HEK293 (cell line): ENCODE measurements around the gene PFN1.

Source experiments
- BCL11A ChIP-seq: fragments of 450-650 bp; formaldehyde crosslinking; IDR thresholded peaks from 2 replicates; pipeline ENCODE4 v1.5.1; 2016; ENCODE audit warnings: low read depth, missing biosample characterization, missing genetic modification characterization
- PBX3 ChIP-seq: sonication (generic); formaldehyde crosslinking; IDR thresholded peaks from 2 replicates; pipeline ENCODE4 v1.8.1; 2022; ENCODE audit warnings: mild to moderate bottlenecking, moderate library complexity, missing genetic modification reagents
- ZBTB1 ChIP-seq: fragments of 450-650 bp; formaldehyde crosslinking; IDR thresholded peaks from 2 replicates; pipeline ENCODE4 v1.5.1; 2016; ENCODE audit warnings: missing biosample characterization, missing genetic modification characterization
- ZNF148 ChIP-seq: fragments of 450-650 bp; formaldehyde crosslinking; IDR thresholded peaks from 2 replicates; pipeline ENCODE4 v1.5.0; 2017; ENCODE audit warnings: missing biosample characterization, missing genetic modification characterization, borderline replicate concordance
- ZNF473 ChIP-seq: fragments of 450-650 bp; formaldehyde crosslinking; IDR thresholded peaks from 2 replicates; pipeline ENCODE4 v1.5.1; 2017; ENCODE audit warnings: missing biosample characterization, missing genetic modification characterization
- ZNF677 ChIP-seq: fragments of 450-650 bp; IDR thresholded peaks from 2 replicates; pipeline ENCODE4 v1.5.0; 2018; ENCODE audit warnings: missing biosample characterization, mild to moderate bottlenecking, missing genetic modification characterization, moderate library complexity
- TF ChIP-seq, protein P1 (sequence below): fragments of 450-650 bp; formaldehyde crosslinking; IDR thresholded peaks from 2 replicates; pipeline ENCODE4 v1.5.1; 2016; ENCODE audit warnings: missing biosample characterization, missing genetic modification characterization
- TF ChIP-seq, protein P2 (sequence below): fragments of 450-650 bp; formaldehyde crosslinking; IDR thresholded peaks from 2 replicates; pipeline ENCODE4 v1.5.1; 2016; ENCODE audit warnings: missing biosample characterization, missing genetic modification characterization
- TF ChIP-seq, protein P3 (sequence below): fragments of 450-650 bp; formaldehyde crosslinking; IDR thresholded peaks from 2 replicates; pipeline ENCODE4 v1.5.1; 2016; ENCODE audit warnings: missing biosample characterization, missing genetic modification characterization, low read depth

GRCh38 chr17:4931963-4932362 is 16.4 kb downstream of the PFN1 start, which contains the start of gene GP1BA:
- TF ChIP-seq PBX3 (CRISPR knock-in tag), result no peak
- TF ChIP-seq ZBTB1 (tag by site-specific recombination), result no peak
- TF ChIP-seq BCL11A (tag by site-specific recombination), result no peak
- TF ChIP-seq ZNF473 (tag by site-specific recombination), result no peak
- TF ChIP-seq, protein P1, sequence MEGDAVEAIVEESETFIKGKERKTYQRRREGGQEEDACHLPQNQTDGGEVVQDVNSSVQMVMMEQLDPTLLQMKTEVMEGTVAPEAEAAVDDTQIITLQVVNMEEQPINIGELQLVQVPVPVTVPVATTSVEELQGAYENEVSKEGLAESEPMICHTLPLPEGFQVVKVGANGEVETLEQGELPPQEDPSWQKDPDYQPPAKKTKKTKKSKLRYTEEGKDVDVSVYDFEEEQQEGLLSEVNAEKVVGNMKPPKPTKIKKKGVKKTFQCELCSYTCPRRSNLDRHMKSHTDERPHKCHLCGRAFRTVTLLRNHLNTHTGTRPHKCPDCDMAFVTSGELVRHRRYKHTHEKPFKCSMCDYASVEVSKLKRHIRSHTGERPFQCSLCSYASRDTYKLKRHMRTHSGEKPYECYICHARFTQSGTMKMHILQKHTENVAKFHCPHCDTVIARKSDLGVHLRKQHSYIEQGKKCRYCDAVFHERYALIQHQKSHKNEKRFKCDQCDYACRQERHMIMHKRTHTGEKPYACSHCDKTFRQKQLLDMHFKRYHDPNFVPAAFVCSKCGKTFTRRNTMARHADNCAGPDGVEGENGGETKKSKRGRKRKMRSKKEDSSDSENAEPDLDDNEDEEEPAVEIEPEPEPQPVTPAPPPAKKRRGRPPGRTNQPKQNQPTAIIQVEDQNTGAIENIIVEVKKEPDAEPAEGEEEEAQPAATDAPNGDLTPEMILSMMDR, result no peak
- no peak for TF ChIP-seq ZNF677 (tag by site-specific recombination)
- TF ChIP-seq ZNF148 (tag by site-specific recombination), result no peak
- TF ChIP-seq, protein P2, sequence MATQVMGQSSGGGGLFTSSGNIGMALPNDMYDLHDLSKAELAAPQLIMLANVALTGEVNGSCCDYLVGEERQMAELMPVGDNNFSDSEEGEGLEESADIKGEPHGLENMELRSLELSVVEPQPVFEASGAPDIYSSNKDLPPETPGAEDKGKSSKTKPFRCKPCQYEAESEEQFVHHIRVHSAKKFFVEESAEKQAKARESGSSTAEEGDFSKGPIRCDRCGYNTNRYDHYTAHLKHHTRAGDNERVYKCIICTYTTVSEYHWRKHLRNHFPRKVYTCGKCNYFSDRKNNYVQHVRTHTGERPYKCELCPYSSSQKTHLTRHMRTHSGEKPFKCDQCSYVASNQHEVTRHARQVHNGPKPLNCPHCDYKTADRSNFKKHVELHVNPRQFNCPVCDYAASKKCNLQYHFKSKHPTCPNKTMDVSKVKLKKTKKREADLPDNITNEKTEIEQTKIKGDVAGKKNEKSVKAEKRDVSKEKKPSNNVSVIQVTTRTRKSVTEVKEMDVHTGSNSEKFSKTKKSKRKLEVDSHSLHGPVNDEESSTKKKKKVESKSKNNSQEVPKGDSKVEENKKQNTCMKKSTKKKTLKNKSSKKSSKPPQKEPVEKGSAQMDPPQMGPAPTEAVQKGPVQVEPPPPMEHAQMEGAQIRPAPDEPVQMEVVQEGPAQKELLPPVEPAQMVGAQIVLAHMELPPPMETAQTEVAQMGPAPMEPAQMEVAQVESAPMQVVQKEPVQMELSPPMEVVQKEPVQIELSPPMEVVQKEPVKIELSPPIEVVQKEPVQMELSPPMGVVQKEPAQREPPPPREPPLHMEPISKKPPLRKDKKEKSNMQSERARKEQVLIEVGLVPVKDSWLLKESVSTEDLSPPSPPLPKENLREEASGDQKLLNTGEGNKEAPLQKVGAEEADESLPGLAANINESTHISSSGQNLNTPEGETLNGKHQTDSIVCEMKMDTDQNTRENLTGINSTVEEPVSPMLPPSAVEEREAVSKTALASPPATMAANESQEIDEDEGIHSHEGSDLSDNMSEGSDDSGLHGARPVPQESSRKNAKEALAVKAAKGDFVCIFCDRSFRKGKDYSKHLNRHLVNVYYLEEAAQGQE (tag by site-specific recombination), result no peak
- TF ChIP-seq, protein P3, sequence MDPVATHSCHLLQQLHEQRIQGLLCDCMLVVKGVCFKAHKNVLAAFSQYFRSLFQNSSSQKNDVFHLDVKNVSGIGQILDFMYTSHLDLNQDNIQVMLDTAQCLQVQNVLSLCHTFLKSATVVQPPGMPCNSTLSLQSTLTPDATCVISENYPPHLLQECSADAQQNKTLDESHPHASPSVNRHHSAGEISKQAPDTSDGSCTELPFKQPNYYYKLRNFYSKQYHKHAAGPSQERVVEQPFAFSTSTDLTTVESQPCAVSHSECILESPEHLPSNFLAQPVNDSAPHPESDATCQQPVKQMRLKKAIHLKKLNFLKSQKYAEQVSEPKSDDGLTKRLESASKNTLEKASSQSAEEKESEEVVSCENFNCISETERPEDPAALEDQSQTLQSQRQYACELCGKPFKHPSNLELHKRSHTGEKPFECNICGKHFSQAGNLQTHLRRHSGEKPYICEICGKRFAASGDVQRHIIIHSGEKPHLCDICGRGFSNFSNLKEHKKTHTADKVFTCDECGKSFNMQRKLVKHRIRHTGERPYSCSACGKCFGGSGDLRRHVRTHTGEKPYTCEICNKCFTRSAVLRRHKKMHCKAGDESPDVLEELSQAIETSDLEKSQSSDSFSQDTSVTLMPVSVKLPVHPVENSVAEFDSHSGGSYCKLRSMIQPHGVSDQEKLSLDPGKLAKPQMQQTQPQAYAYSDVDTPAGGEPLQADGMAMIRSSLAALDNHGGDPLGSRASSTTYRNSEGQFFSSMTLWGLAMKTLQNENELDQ (tag by site-specific recombination), result no peak
